HG03558 (cell line): Measurements from ENCODE around the gene U2AF2.

Experiments
- ATAC-seq: cut with Tn5 transposase; IDR thresholded peaks from one replicate; pipeline ENCODE4 v1.9.1; 2021; ENCODE audit warnings: moderate number of reproducible peaks; ENCODE audit not compliant: unreplicated experiment; ENCODE audit errors: extremely low read depth

The U2AF2 gene

GRCh38 chr19:55621205-55621672 lies 33.6 kb upstream of the U2AF2 start:
- ATAC-seq: no peak

GRCh38 chr19:55621673-55622231 lies 33.1 kb upstream of the U2AF2 start:
- ATAC-seq: no peak

- ATAC-seq: no peak
Measured at GRCh38 chr19:55622242-55622969, 32.4 kb upstream of the U2AF2 start.

- ATAC-seq: no peak
Measured at GRCh38 chr19:55623130-55623529, 31.7 kb upstream of the U2AF2 start.

- no peak for ATAC-seq
Measured at GRCh38 chr19:55623561-55623960, 31.3 kb upstream of the U2AF2 start.

- ATAC-seq: no peak
Measured at GRCh38 chr19:55624109-55625003, 30.5 kb upstream of the U2AF2 start, which contains the start of gene ZNF784. Gene ZNF784, minus strand, starts transcription at chr19:55624566. Its CDS starts 5 bp downstream, at chr19:55624561.

DNA sequence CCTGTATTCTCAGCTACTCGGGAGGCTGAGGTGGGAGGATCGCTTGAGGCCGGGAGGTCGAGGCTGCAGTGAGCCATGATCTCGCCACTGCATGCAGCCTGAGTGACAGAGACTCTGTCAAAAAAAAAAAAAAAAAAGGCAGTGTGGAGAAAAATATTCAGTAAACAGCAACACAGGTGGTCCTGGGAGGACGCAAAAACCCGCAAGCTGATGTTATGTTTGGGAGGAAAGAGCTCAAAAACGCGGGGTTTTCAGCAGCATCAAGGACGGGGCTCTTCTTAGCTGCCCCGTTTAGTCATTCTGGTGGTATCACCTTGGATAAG lies 29.9 kb upstream of the U2AF2 start:
- no peak for ATAC-seq

DNA sequence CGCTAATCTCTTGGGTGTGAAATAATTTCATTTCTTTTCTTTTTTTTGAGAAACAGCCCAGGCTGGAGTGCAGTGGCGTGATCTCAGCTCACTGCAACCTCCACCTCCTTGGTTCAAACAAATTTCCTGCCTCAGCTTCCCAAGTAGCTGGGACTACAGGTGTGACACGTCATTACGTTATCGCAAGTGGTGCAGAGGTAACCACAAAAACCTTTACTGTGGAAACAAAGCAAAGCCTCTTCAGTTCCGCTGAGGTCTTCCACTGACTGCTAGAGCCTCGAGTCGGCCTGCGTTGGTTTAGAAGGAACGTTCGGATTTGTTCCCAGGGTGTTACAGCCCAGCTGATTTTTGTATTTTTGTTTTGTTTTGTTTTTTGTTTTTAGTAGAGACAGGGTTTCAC lies 28.5 kb upstream of the U2AF2 start:
- ATAC-seq: no peak

- no peak for ATAC-seq
Measured at GRCh38 chr19:55632463-55632834, 22.4 kb upstream of the U2AF2 start.

- no peak for ATAC-seq
Measured at GRCh38 chr19:55633861-55634260, 21.0 kb upstream of the U2AF2 start.

DNA sequence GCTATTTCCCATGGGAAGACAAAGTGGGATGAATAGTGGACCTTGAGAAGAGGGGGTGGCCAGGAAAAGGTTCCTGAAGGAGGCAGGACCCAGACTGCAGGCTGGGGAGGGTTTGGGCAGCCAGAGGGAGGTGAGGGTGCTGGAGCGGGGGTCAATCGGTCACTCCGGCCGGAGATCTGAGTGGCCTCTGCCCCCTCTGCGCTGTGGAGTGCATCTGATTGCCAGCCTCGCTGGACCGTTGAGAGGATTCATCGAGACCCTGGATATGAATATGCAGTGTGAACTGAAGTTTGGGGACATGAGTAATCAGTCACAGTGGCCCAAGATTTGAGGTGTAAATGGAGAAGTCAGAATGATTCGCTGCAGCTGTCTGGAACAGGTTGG lies 19.5 kb upstream of the U2AF2 start:
- no peak for ATAC-seq

DNA sequence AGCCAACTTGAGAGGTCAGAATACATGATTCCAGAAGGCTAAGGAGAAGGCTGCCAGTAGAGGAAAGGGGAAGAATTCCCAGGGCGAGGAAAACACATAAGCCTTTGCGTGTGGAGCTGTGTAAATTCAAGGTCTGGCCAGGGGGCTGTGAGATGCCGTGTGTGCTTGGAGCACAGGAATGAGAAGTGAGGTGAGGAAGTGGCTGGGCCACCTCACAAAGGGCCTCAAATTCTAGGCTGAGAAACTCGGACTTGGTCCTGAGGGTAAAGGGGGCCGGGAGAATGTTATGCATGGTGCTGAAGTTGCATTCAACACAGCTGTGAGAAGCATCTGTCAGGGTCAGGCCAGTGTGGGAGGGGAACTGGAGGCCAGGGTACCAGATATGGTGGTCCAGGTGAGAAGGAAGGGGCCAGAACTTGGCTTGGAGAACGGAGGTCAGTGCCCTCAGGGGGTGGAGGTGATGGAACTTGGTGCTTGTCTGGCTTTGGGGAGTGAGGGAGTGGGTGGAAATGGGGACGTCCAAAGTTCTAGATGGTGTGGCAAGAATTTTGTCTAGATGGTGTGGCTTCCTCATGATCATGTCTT lies 18.9 kb upstream of the U2AF2 start:
- ATAC-seq: no peak

- ATAC-seq: no peak
Measured at GRCh38 chr19:55636723-55637122, 18.1 kb upstream of the U2AF2 start.

- ATAC-seq: no peak
Measured at GRCh38 chr19:55637534-55637933, 17.3 kb upstream of the U2AF2 start.

DNA sequence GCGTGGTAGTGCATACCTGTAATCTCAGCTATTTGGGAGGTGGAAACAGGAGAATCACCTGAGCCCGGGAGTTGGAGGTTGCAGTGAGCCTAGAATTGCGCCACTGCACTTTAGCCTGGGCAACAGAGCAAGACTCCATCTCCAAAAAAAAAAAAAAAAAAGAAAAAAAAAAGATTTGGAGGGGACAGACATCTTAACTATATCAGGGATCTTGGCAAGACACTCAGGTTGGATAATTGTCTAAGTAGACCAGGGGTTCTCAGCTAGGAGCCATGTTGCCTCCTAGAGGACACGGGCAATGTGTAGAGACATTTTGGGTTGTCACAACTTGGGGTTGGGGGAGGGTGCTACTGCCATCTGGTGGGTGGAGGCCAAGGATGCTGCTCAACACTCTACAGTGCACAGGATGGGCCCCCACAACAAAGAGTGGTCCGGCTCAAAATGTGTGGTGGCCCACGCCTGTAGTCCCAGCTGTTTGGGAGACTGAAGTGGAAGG lies 15.9 kb upstream of the U2AF2 start:
- ATAC-seq: no peak

DNA sequence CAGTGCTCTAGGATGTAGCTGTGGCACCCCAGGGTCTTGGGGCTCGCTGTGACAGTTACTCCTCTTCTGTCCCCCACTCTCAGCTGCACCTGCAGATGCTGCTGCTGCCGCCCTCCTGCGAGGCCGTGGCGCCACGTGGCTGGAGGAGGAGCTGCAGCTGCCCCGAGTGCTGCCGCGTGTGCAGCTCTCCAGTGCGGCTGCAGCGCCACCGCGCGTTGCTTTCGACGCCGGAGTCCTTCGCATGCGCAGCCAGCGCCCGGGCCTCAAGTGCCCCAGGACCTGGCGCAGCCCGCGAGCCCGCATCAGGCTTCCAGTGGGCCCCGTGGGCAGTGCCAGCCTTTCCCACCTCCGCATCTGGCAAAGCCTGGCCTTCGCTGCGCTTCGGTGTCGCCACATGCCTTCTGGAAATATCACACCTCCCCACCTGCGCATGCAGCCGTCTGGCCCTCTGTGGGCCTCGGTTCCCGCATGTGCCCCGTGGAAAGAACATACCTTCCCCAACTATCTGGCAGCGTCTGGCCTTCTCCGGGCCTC lies 14.7 kb upstream of the U2AF2 start:
- no peak for ATAC-seq

- ATAC-seq: no peak
Measured at GRCh38 chr19:55640577-55641425, 14.0 kb upstream of the U2AF2 start, which contains the start of gene ZNF580. Gene ZNF580, plus strand, starts transcription at chr19:55641002. Its CDS starts 1,507 bp downstream, at chr19:55642509.

- no peak for ATAC-seq
Measured at GRCh38 chr19:55641426-55642152, 13.2 kb upstream of the U2AF2 start.
